ENCODE data around the gene AATF.

Gene AATF

DNA sequence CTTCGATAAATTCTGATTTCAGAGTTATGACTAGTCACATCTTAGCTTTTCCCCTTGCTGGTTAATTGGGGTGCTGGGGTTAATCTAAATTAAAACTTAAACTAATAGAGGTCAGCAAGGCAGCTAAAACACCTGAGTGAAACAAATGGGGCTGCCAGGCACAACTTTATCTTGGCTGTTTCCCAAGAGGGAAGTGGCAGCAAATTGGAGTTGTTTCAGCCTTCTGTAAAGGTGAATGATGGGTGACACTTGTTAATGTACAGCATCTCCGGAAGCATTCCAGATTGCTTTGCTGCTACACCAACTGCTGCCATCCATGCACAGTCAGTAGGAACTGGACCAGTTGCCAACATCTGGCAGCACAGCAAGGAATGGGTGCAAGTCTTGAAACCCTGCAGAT is 43.9 kb downstream of the AATF start:
- no peak for DNase-seq

GRCh38 chr17:36993227-36993626 is 44.5 kb downstream of the AATF start:
- DNase-seq = no peak

GRCh38 chr17:36994438-36994837 is 45.7 kb downstream of the AATF start:
- DNase-seq = no peak

DNA sequence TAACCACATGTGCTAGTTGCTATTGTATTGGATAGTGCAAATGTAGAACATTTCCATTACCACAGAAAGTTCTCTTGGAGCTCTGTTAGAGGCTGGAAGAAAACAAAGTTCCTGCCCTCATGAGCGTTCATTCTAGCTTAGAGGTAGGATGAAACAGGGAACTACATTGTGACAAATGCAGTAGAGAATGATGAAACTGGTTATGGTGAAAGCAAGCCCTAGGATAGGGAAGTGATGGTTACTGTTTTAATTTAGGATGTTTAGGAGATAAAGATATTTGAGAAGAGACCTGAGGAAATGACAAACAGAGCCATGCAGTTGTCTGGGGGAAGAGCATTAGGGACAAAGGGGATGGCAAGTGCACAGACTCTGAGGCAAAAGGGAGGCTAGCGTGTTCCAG is 50.7 kb downstream of the AATF start:
- no peak for DNase-seq

DNA sequence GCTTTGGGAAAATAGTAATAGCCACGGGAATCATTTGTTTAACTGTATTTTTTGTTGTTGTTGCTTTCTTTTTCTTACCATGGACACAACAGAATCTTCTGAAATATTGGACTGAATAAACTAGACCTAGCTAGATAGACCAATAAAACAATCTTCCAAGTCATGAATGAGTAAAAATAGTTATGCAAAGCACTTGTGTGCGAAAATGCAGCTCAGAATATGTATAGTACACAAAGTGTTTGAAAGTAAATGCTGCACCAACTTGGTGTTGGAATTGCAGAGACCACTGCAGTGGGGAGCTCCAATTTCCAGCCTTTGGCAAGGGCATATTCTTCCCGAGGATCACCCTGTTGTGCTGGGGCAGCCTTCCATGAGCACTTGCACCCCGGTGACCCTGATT is 68.0 kb downstream of the AATF start:
- no peak for DNase-seq

DNA sequence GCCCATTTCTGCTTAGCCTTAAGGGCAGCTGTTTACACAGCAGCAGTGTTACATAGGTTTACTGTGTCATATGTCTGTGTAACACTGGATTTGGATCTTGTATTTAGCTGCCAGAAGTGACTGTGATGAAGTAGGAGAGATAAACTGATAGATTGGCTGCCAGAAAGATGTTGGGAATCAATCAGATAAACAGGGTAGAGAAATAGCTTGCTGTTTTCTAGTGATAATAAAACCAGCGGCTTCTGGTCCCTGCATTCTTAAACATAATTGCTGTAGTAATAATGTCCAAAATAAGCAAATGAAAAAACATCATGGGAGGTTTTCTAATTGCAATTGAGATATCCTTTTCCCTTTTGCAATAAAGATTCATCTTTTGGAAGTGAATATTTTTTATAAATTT is 68.7 kb downstream of the AATF start:
- DNase-seq = no peak

GRCh38 chr17:37019117-37019740 is 70.5 kb downstream of the AATF start:
- no peak for DNase-seq

DNA sequence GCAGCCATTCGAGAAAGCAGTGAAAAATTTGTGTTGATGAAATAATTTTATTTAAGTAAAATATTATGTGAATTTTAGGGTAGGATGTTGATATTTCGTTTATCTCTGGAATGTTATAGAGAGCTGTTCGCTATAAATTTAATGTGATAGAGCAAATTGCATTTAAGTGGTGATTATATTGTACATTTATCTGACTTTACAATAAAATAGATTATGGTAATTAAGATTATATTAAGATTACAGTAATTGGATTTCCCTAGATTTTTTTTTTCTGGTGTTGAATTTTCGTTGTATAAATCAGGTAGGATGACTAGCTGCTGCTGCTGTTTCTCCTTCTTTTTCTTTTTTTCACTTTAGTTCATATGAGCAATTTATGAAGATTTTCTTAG is 71.0 kb downstream of the AATF start:
- DNase-seq = no peak

DNA sequence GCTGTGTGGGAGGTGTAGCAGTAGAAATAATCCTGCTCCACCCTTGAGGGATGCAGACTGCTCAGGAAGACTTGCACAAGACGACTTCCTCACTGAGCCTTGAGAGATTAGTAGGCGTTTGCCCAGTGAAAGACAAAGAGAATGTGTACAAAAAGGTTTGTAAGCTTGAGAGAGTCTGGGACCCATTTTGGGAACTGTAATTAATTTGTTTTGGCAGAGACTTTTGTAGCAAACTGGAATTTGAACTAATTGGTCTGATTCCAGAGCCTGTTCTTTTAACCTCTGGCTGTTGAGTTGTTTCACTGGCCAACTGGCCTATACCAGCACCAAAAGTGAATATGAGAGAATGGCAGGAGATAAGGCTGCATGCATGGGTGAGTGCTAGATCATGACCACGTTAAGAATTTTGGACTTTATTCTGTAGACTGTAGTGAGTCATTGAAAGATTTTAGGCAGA is 75.5 kb downstream of the AATF start:
- no peak for DNase-seq

DNA sequence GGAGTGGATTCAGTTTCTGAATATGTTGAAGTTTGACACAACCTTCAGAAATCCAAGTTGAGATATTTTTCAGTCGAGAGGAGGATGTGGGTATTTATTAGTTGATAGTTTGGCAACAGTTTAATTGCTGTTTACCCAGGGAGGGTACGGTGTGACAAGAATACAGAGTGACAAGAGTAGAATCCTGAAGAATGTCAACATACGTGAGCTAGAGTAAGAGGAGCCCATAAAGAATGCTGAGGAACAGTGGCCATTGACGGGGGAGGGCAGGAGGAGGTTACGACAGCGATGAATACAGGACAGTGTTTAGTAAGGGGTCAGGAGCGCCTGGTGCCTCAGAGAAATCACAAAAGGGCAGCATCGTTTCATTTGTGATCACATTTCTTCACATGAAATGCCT is 76.5 kb downstream of the AATF start:
- DNase-seq = no peak

GRCh38 chr17:37025847-37026530 is 77.2 kb downstream of the AATF start:
- DNase-seq = no peak

- DNase-seq = no peak
Observed at GRCh38 chr17:37026531-37026869, 77.7 kb downstream of the AATF start.

DNA sequence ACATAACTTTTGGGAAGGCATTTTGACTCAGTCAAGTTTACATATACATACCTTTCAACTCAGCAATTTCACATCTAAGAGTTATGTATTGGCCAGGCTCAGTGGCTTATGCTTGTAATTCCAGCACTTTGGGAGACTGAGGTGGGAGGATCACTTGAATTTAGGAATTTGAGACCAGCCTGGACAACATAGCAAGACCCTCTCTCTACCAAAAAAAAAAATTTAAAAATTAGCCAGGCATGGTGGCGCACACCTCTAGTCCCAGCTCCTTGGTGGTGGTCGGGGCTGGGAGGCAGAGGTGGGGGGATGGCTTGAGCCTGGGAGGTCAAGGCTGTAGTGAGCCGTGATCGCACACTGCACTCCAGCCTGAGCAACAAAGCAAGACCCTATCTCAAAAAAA is 79.3 kb downstream of the AATF start:
- no peak for DNase-seq

DNA sequence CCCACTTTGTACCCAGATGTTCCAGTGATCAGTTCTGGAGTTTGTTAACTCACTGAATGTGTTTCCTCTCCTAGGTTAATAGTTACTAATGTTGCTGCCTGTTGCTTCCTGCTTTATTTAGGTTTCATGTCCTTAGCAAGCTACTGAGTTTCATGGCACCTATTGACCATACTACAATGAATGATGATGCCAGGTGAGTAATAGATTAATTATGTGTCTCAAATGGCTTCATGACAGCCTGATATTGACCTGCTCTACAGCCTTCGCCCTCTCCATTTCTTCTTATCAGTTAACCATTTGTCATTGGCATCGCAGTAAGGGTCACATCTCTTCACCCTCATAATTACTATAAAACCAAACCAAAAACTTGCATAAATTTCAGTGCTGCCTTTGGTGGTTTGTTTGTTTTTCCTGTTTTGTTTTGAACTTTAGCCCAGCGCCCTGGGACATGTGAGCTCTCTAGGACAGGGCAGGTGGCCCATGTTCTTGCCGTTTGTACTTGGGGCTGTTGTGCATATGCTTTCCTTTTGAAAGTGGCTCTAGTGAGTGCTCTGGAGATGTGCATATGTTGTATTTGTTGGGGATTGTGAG is 82.8 kb downstream of the AATF start:
- DNase-seq = no peak

GRCh38 chr17:37037590-37038155 is 88.9 kb downstream of the AATF start:
- no peak for DNase-seq

- DNase-seq = no peak
Observed at GRCh38 chr17:37039269-37039668, 90.5 kb downstream of the AATF start.

DNA sequence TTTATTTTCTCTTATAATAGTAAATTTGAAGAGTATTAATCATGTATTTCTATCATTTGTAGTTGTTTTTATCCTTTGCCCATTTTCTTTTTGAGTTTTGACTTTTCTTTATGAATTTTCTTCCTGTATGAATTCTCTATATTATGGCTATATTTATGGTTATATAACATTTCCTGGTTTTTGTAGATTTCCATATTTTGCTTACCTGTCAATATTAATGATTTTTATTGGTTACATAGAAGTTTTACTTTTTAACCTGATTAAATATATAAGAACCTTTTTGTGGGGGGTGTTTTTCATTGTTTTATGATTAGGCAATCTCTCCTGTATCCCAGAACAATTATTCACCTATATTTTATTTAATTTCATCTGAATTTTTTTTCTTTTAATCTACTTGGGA is 93.2 kb downstream of the AATF start:
- no peak for DNase-seq

DNA sequence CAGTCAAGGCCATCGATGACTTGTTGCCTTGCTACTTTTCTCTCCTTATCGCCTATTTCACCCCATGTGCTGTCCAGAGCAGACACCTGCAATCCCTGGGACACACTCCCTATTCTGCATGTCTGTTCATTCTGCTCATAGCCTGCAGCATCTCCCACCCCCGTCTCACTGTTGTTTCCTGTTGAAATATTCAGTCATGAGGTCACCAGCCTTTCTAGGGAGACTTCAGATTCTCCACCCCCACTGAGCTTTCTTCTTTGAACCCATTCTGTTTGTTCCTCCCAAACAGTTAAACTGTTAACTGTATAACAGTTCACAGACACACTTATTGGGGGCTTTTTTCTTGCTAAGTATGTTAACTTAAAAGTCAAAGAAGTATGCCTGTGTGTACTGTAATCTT is 94.4 kb downstream of the AATF start:
- no peak for DNase-seq

GRCh38 chr17:37045351-37045922 is 96.7 kb downstream of the AATF start:
- DNase-seq = no peak

DNA sequence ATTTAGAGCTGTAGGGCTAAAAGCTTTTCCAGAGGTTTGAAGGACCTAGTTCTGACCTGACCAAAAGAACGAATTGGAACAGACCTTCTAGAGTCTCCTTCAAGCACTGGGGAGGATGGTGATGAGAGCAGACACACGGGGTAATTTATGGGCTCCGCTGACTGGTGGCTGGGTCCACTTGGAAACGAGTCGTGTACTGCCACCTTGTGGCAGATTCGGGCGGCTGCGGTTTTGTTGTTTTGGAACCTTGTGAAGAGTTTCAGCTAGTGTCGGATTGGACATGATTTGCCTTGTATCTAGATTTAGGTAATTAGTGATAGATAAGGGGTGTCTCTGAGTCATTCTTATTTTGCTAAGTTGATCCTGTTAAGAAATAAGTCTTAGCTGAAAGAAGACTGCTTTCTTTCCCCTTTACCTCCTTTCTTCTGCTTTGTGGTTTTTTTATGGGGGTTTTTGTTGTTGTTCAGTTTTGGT is 98.9 kb downstream of the AATF start:
- peak; percentile 31 to 61 for DNase-seq

GRCh38 chr17:37048811-37049210 is 100.1 kb downstream of the AATF start:
- DNase-seq = no peak

GRCh38 chr17:37050920-37051319 is 102.2 kb downstream of the AATF start:
- DNase-seq = no peak

DNA sequence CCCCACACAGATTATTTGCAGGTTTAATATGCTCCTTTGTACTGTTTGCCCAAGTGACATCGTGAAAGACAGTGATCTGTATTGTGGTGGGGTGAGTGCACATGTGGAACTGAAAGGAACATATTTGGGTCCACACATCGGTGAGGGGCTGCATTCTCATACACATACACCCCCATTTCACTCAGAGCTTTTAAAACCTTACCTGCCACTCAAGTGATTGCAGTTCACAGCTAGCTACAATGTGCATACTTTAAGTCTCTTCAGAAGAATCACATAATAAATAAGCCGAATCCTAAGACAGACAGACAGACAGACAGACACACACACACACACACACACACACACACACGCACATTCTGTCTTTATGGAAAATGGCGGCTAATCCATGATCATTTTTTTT is 102.6 kb downstream of the AATF start:
- no peak for DNase-seq

- no peak for DNase-seq
Observed at GRCh38 chr17:37051833-37052232, 103.1 kb downstream of the AATF start.

All from bone marrow (tissue), 2 donors.